Epithelial cell of esophagus (primary cell): ENCODE measurements around the gene BAZ1A.
"Not testable (repeated sequence)": the region's sequence is repeated elsewhere in the genome, so short reads cannot be mapped to it uniquely, and the experiment has no call there.

Experiments
- DNase-seq: peaks from one replicate; pipeline ENCODE4 v3.0.0; 2010; ENCODE audit warnings: low read depth
- H3K4me3 ChIP-seq: 2 replicates; pipeline ENCODE4 v1.5.1; 2011; ENCODE audit warnings: mild to moderate bottlenecking, low read length, control low read depth
- CTCF ChIP-seq: IDR thresholded peaks from 2 replicates; pipeline ENCODE4 v1.5.1; 2011; ENCODE audit warnings: low read depth, mild to moderate bottlenecking, low read length, control low read depth, inconsistent platforms; ENCODE audit not compliant: insufficient read depth; ENCODE audit errors: missing control alignments

The BAZ1A gene

GRCh38 chr14:34810028-34810427, 65.1 kb downstream of the BAZ1A start:
- DNase-seq = peak; percentile 11
- H3K4me3 ChIP-seq = no peak overlapping the region
- TF ChIP-seq CTCF = no peak

- TF ChIP-seq CTCF = no peak
- H3K4me3 ChIP-seq = no peak overlapping the region
- DNase-seq = no peak
Measured at GRCh38 chr14:34806257-34806656, 68.9 kb downstream of the BAZ1A start.

- H3K4me3 ChIP-seq = no peak overlapping the region
- TF ChIP-seq CTCF = no peak
- no peak for DNase-seq
Measured at GRCh38 chr14:34804933-34805332, 70.2 kb downstream of the BAZ1A start.

- DNase-seq = not testable (repeated sequence)
Measured at GRCh38 chr14:34798861-34799260, 76.3 kb downstream of the BAZ1A start.

GRCh38 chr14:34797747-34798583, 77.2 kb downstream of the BAZ1A start:
- DNase-seq = no peak
- no peak overlapping the region for H3K4me3 ChIP-seq
- no peak for TF ChIP-seq CTCF

More at GRCh38 chr14:34798861-34799260, 76.3 kb downstream of the BAZ1A start:
- not testable (repeated sequence) for H3K4me3 ChIP-seq

- H3K4me3 ChIP-seq = no peak overlapping the region
- TF ChIP-seq CTCF = no peak
Measured at GRCh38 chr14:34796902-34797301, 78.3 kb downstream of the BAZ1A start.

GRCh38 chr14:34794941-34795340, 80.2 kb downstream of the BAZ1A start:
- no peak for TF ChIP-seq CTCF
- no peak for DNase-seq
- H3K4me3 ChIP-seq = no peak overlapping the region

More at GRCh38 chr14:34796902-34797301, 78.3 kb downstream of the BAZ1A start:
- no peak for DNase-seq
